ENCODE results near the gene ESRRA. TPM values are rescaled to one million over a fixed set of nuclear protein-coding genes. Genes with fewer than 3 reads are reported as not detected.

Gene ESRRA
- total and polyA plus RNA-seq, 9 of the 15 experiments (the other 6 are each of a cell fraction or from before 2014, with no cell fraction given): 0.27 to 89.7 (median 23.7) TPM

GRCh38 chr11:64304316-64305072 lies 830 bp upstream of the ESRRA start (continued):
- TF ChIP-seq BCL6 (CRISPR knock-in tag; IDR thresholded peaks at IDR 0.05) (no peak), TSC22D4 (tag; IDR thresholded peaks at IDR 0.05) (no peak), KDM4B (IDR thresholded peaks at IDR 0.05; ENCODE audit: borderline replicate concordance in 2 of 2, low read depth in 1 of 2) (no peak), CSDE1 (IDR thresholded peaks at IDR 0.05) (no peak), ZNF324 (CRISPR knock-in tag; IDR thresholded peaks at IDR 0.05) (no peak), TRIM24 (IDR thresholded peaks at IDR 0.05) (0 out of 4 replicates have a peak, but pooled peaks of 1 of the 2 experiments have one; percentile 9), MTA3 (IDR thresholded peaks at IDR 0.05; ENCODE audit: borderline replicate concordance) (peak; percentile 82; the same call in 1 of the 2 replicates), CREM (IDR thresholded peaks at IDR 0.05; ENCODE audit: low read depth) (no peak; the same call in 1 of the 2 replicates), TAL1 (IDR thresholded peaks at IDR 0.05) (no peak), TARDBP (IDR thresholded peaks at IDR 0.05) (peak; percentile 73; the same call in 1 of the 2 replicates), PCBP1 (IDR thresholded peaks at IDR 0.05; ENCODE audit: low read depth, low read length, poor library complexity, severe bottlenecking) (no peak), ELK3 (CRISPR knock-in tag; IDR thresholded peaks at IDR 0.05) (no peak), ATF2 (CRISPR knock-in tag; IDR thresholded peaks at IDR 0.05) (no peak), DNMT1 (IDR thresholded peaks at IDR 0.05) (0 out of 2 replicates have a peak, but pooled peaks have one; percentile 90), KLF10 (CRISPR knock-in tag; IDR thresholded peaks at IDR 0.05) (no peak), ZNF395 (CRISPR knock-in tag; IDR thresholded peaks at IDR 0.05) (no peak), RNF219 (CRISPR knock-in tag; IDR thresholded peaks at IDR 0.05) (no peak), ZNF668 (CRISPR knock-in tag; IDR thresholded peaks at IDR 0.05) (no peak), ZNF695 (CRISPR knock-in tag; IDR thresholded peaks at IDR 0.05) (no peak), ZNF518B (CRISPR knock-in tag; IDR thresholded peaks at IDR 0.05) (no peak)
